Frontal cortex (tissue), 4 donors: ENCODE measurements around the gene TBC1D9B. TPM values are rescaled to one million over a fixed set of nuclear protein-coding genes. Genes with fewer than 3 reads are reported as not detected.

Experiments
- DNase-seq, 2 donors: peaks; one replicate each; pipeline ENCODE4 v3.0.0; 2012; ENCODE audit warnings: low spot score in 2 of 2
- FAIRE-seq: peaks from 2 replicates; lab custom pipeline; 2012; peaks lifted over from hg19 to GRCh38; lab: Jason Lieb, UNC
- small RNA-seq: library from RNA; depleted of rRNA; stranded (forward); fragments of <200 nt; gene quantifications from one replicate; pipeline ENCODE3, GENCODE V24; 2014
- total RNA-seq: library from RNA; depleted of rRNA; stranded (reverse); fragments of >200 nt; gene quantifications from one replicate; pipeline ENCODE4 v1.2.3, GENCODE V29; 2014
- donor health status: control.
- donor health status: control.
- donor health status: control.

Gene TBC1D9B
- total RNA-seq, 1 donor from 2014 or later: 24.1 TPM

GRCh38 chr5:179812997-179813607 is 94.6 kb downstream of the TBC1D9B start:
- no peak for FAIRE-seq

GRCh38 chr5:179812135-179812825 is 95.4 kb downstream of the TBC1D9B start:
- DNase-seq (no peak), FAIRE-seq (no peak)

More at GRCh38 chr5:179812997-179813607, 94.6 kb downstream of the TBC1D9B start:
- no peak for DNase-seq

Small RNA genes within 50 kb of the gene (small RNA-seq; reads per million reads assigned to genes)
- not detected for gene RF00019

Other genes starting within 250 kb of the TBC1D9B start
- gene CBY3, start 226.9 kb downstream of the TBC1D9B start, total RNA-seq: not detected
- gene CANX, start 208.9 kb downstream of the TBC1D9B start, total RNA-seq: 405 TPM
- gene MAML1, start 175.1 kb downstream of the TBC1D9B start, total RNA-seq: 7.3 TPM
- 1.6 TPM for gene LTC4S, start 113.9 kb downstream of the TBC1D9B start, total RNA-seq
- 58.7 TPM for gene MGAT4B, start 101.0 kb downstream of the TBC1D9B start, total RNA-seq
- 46.9 TPM for gene SQSTM1, start 87.0 kb downstream of the TBC1D9B start, total RNA-seq
- 28.1 TPM for gene MRNIP, start 49.1 kb downstream of the TBC1D9B start, total RNA-seq
- gene RNF130, start 163.9 kb upstream of the TBC1D9B start, total RNA-seq: 56.7 TPM